Natural killer cell (primary cell): ENCODE data around the gene SGCA. TPM values are rescaled to one million over a fixed set of nuclear protein-coding genes. Genes with fewer than 3 reads are reported as not detected.

Source experiments
- ATAC-seq, 3 donors: fragments of 150-1000 bp in 2 of 3; fragments of 200-7000 bp in 1 of 3; cut with Tn5 transposase; 1 replicate in 1 of 3; 2 replicates in 2 of 3; pipeline ENCODE4 v1.10.0; 2021; ENCODE audit warnings: mild to moderate bottlenecking in 2 of 3, moderate library complexity in 2 of 3
- DNase-seq, 2 donors: peaks; one replicate each; pipeline versions ENCODE4 v3.0.0 to v3.0.0-alpha.2; 2013 to 2021; ENCODE audit warnings: mixed read lengths in 1 of 2
- H3K27ac ChIP-seq: one replicate; pipeline ENCODE4 v1.5.1; 2013; ENCODE audit warnings: mild to moderate bottlenecking, low read length
- H3K27me3 ChIP-seq: one replicate; pipeline ENCODE4 v1.6.1; 2013; ENCODE audit warnings: low read length; ENCODE audit not compliant: control insufficient read depth, insufficient read depth
- H3K36me3 ChIP-seq: one replicate; pipeline ENCODE4 v1.6.1; 2013; ENCODE audit warnings: low read length; ENCODE audit not compliant: control insufficient read depth, insufficient read depth
- H3K4me1 ChIP-seq: one replicate; pipeline ENCODE4 v1.6.1; 2013; ENCODE audit warnings: low read length; ENCODE audit not compliant: control insufficient read depth, insufficient read depth
- H3K4me3 ChIP-seq: one replicate; pipeline ENCODE4 v1.5.1; 2013; ENCODE audit warnings: low read length
- H3K9me3 ChIP-seq: one replicate; pipeline ENCODE4 v1.6.1; 2013; ENCODE audit warnings: low read length; ENCODE audit not compliant: control insufficient read depth, insufficient read depth
- H3K27ac Mint-ChIP-seq, 2 donors: one replicate each; pipeline ENCODE4 v1.8.0; 2022; ENCODE audit warnings: mild to moderate bottlenecking in 2 of 2, mixed read lengths in 2 of 2, moderate library complexity in 1 of 2
- H3K27me3 Mint-ChIP-seq, 2 donors: one replicate each; pipeline ENCODE4 v1.8.0; 2022; ENCODE audit warnings: low read depth in 2 of 2, mixed read lengths in 2 of 2
- H3K36me3 Mint-ChIP-seq: one replicate; pipeline ENCODE4 v1.8.0; 2022; ENCODE audit warnings: mixed read lengths
- H3K4me1 Mint-ChIP-seq, 2 donors: one replicate each; pipeline ENCODE4 v1.8.0; 2022; ENCODE audit warnings: mixed read lengths in 2 of 2
- H3K4me3 Mint-ChIP-seq: one replicate; pipeline ENCODE4 v1.8.0; 2022; ENCODE audit warnings: mild to moderate bottlenecking, moderate library complexity, mixed read lengths
- H3K9me3 Mint-ChIP-seq, 2 donors: one replicate each; pipeline ENCODE4 v1.8.0; 2022; ENCODE audit warnings: mixed read lengths in 2 of 2
- WGBS: methylation state at CpG from one replicate; pipeline ENCODE4 v1.1.7; 2013; ENCODE audit warnings: missing lambda C conversion rate; ENCODE audit not compliant: insufficient coverage; 5-methylcytosine and 5-hydroxymethylcytosine counted together
- intact Hi-C: fragments of 100-400 bp; cut with micrococcal nuclease; formaldehyde crosslinking; loops from one replicate; pipeline ENCODE4 v1.14.2; 2022
- total RNA-seq, 4 donors: library from RNA; stranded (reverse); fragments of 120-200 nt in 1 of 4; gene quantifications; one replicate each; pipeline versions ENCODE4 v1.2.3 to v1.2.4, GENCODE V29; 2013 to 2022
- TF ChIP-seq, protein P1 (sequence below): fragments of 200-600 bp; IDR thresholded peaks from one replicate; pipeline ENCODE4 v1.8.0; 2022; ENCODE audit warnings: antibody characterized with exemption

Gene SGCA
- total RNA-seq, 3 donors from 2014 or later (not counting 1 experiment from before 2014, with no cell fraction given) = not detected

GRCh38 chr17:50194140-50194933 is 28.5 kb downstream of the SGCA start:
- 72% methylated on average over 25 of the region's 25 CpGs for WGBS
- H3K27ac Mint-ChIP-seq = peak overlapping the region in 1 of 2 donors; percentile 40
- no peaks in the 10 kb centered on the region for H3K36me3 Mint-ChIP-seq
- peaks cover 20 to 29% of the 10 kb centered on the region in 2 donors for H3K27me3 Mint-ChIP-seq
- Histone ChIP-seq H3K4me3 (no peak overlapping the region), H3K9me3 (no peaks in the 10 kb centered on the region), H3K27ac (no peak overlapping the region), H3K4me1 (no peaks in the 10 kb centered on the region), H3K27me3 (peaks cover 5% of the 10 kb centered on the region), H3K36me3 (peaks cover under 1% of the 10 kb centered on the region)
- intact Hi-C loops = no loop called here
- DNase-seq (no peak), ATAC-seq (no peak)
- peaks cover 0 to 4% of the 10 kb centered on the region in 2 donors for H3K4me1 Mint-ChIP-seq
- TF ChIP-seq, protein P1, sequence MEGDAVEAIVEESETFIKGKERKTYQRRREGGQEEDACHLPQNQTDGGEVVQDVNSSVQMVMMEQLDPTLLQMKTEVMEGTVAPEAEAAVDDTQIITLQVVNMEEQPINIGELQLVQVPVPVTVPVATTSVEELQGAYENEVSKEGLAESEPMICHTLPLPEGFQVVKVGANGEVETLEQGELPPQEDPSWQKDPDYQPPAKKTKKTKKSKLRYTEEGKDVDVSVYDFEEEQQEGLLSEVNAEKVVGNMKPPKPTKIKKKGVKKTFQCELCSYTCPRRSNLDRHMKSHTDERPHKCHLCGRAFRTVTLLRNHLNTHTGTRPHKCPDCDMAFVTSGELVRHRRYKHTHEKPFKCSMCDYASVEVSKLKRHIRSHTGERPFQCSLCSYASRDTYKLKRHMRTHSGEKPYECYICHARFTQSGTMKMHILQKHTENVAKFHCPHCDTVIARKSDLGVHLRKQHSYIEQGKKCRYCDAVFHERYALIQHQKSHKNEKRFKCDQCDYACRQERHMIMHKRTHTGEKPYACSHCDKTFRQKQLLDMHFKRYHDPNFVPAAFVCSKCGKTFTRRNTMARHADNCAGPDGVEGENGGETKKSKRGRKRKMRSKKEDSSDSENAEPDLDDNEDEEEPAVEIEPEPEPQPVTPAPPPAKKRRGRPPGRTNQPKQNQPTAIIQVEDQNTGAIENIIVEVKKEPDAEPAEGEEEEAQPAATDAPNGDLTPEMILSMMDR = no peak
- H3K9me3 Mint-ChIP-seq = no peaks in the 10 kb centered on the region
- H3K4me3 Mint-ChIP-seq = no peak overlapping the region

- intact Hi-C loops = no loop called here
- no peak overlapping the region for H3K27ac Mint-ChIP-seq
- Histone ChIP-seq H3K9me3 (no peaks in the 10 kb centered on the region), H3K4me1 (peaks cover 6% of the 10 kb centered on the region), H3K4me3 (no peak overlapping the region), H3K27me3 (peaks cover 11% of the 10 kb centered on the region), H3K27ac (no peak overlapping the region), H3K36me3 (no peaks in the 10 kb centered on the region)
- TF ChIP-seq, protein P1 = no peak
- peaks cover 25 to 29% of the 10 kb centered on the region in 2 donors for H3K27me3 Mint-ChIP-seq
- no peaks in the 10 kb centered on the region for H3K36me3 Mint-ChIP-seq
- WGBS = 90% methylated on average over 17 of the region's 17 CpGs
- H3K9me3 Mint-ChIP-seq = no peaks in the 10 kb centered on the region
- no peak for ATAC-seq
- H3K4me1 Mint-ChIP-seq = peaks cover 1 to 7% of the 10 kb centered on the region in 2 donors
- no peak for DNase-seq
- no peak overlapping the region for H3K4me3 Mint-ChIP-seq
Measured at GRCh38 chr17:50194934-50195865, 29.4 kb downstream of the SGCA start.

GRCh38 chr17:50196036-50196435 is 30.2 kb downstream of the SGCA start:
- Histone ChIP-seq H3K36me3 (no peaks in the 10 kb centered on the region), H3K27ac (no peak overlapping the region), H3K27me3 (peaks cover 13% of the 10 kb centered on the region), H3K9me3 (no peaks in the 10 kb centered on the region), H3K4me1 (peaks cover 14% of the 10 kb centered on the region), H3K4me3 (no peak overlapping the region)
- intact Hi-C loops = no loop called here
- Mint-ChIP-seq H3K27me3 (peaks cover 32 to 34% of the 10 kb centered on the region in 2 donors), H3K9me3 (no peaks in the 10 kb centered on the region), H3K27ac (no peak overlapping the region), H3K4me1 (peaks cover 10 to 16% of the 10 kb centered on the region in 2 donors), H3K36me3 (no peaks in the 10 kb centered on the region), H3K4me3 (no peak overlapping the region)
- DNase-seq = no peak
- no peak for ATAC-seq
- WGBS = 94% methylated on average over 5 of the region's 5 CpGs
- TF ChIP-seq, protein P1 = no peak
